NCI-H1694 treated with DMSO at 0.1 percent for 48 hours (cell line): Measurements from ENCODE around the gene ASB3.
"Not testable (repeated sequence)": the region's sequence is repeated elsewhere in the genome, so short reads cannot be mapped to it uniquely, and the experiment has no call there.

Experiments used
- DNase-seq: peaks from one replicate; lab custom pipeline; 2025; lab: John Stamatoyannopoulos, UW

ASB3 gene

GRCh38 chr2:53786705-53787613, at the start of gene ASB3, which contains the start of gene ERLEC1:
TSS of gene ASB3 (minus strand) at chr2:53786953. CDS start at chr2:53765572, 21,381 bp downstream.
TSS of gene ERLEC1 (plus strand) at chr2:53787044. CDS start at chr2:53787211, 167 bp downstream.
- peak; percentile 87 for DNase-seq

GRCh38 chr2:53829980-53830290, 43.2 kb upstream of the ASB3 start:
- not testable (repeated sequence) for DNase-seq

- DNase-seq: no peak
Observed at GRCh38 chr2:53829273-53829979, 42.7 kb upstream of the ASB3 start.

- no peak for DNase-seq
Observed at GRCh38 chr2:53828331-53828730, 41.6 kb upstream of the ASB3 start.

GRCh38 chr2:53827398-53828175, 40.8 kb upstream of the ASB3 start:
- no peak for DNase-seq

- DNase-seq: no peak
Observed at GRCh38 chr2:53826587-53827397, 40.0 kb upstream of the ASB3 start.

- no peak for DNase-seq
Observed at GRCh38 chr2:53826030-53826410, 39.3 kb upstream of the ASB3 start.

- not testable (repeated sequence) for DNase-seq
Observed at GRCh38 chr2:53823639-53824038, 36.9 kb upstream of the ASB3 start.

GRCh38 chr2:53821810-53822209, 35.1 kb upstream of the ASB3 start:
- no peak for DNase-seq

- no peak for DNase-seq
Observed at GRCh38 chr2:53820711-53821110, 34.0 kb upstream of the ASB3 start.

GRCh38 chr2:53820048-53820447, 33.3 kb upstream of the ASB3 start:
- no peak for DNase-seq

- DNase-seq: no peak
Observed at GRCh38 chr2:53819634-53820033, 32.9 kb upstream of the ASB3 start.

GRCh38 chr2:53818854-53819435, 32.2 kb upstream of the ASB3 start:
- DNase-seq: no peak

- no peak for DNase-seq
Observed at GRCh38 chr2:53813151-53813550, 26.4 kb upstream of the ASB3 start.

GRCh38 chr2:53811601-53812000, 24.8 kb upstream of the ASB3 start:
- DNase-seq: no peak

- no peak for DNase-seq
Observed at GRCh38 chr2:53802617-53803151, 15.9 kb upstream of the ASB3 start.

- DNase-seq: no peak
Observed at GRCh38 chr2:53801547-53801946, 14.8 kb upstream of the ASB3 start.

- no peak for DNase-seq
Observed at GRCh38 chr2:53793821-53794220, 7.1 kb upstream of the ASB3 start.

- DNase-seq: no peak
Observed at GRCh38 chr2:53793261-53793660, 6.5 kb upstream of the ASB3 start.

GRCh38 chr2:53787614-53788289, 999 bp upstream of the ASB3 start:
- DNase-seq: no peak
